Fibroblast of lung (primary cell): ENCODE data around the gene NSMF.

Source experiments
- EZH2 ChIP-seq: IDR thresholded peaks from 2 replicates; pipeline ENCODE4 v1.5.1; 2012; ENCODE audit warnings: low read length, control low read depth, mild to moderate bottlenecking; ENCODE audit errors: missing control alignments
- TF ChIP-seq, protein P1 (sequence below), 2 donors: IDR thresholded peaks in 1 of 2; conservative IDR thresholded peaks in 1 of 2; 1 replicate in 1 of 2; 2 replicates in 1 of 2; pipeline ENCODE4 v1.5.1; 2011 to 2012; ENCODE audit warnings: low read length in 2 of 2, control low read depth in 1 of 2, inconsistent platforms in 1 of 2, low read depth in 1 of 2, mild to moderate bottlenecking in 1 of 2

DNA sequence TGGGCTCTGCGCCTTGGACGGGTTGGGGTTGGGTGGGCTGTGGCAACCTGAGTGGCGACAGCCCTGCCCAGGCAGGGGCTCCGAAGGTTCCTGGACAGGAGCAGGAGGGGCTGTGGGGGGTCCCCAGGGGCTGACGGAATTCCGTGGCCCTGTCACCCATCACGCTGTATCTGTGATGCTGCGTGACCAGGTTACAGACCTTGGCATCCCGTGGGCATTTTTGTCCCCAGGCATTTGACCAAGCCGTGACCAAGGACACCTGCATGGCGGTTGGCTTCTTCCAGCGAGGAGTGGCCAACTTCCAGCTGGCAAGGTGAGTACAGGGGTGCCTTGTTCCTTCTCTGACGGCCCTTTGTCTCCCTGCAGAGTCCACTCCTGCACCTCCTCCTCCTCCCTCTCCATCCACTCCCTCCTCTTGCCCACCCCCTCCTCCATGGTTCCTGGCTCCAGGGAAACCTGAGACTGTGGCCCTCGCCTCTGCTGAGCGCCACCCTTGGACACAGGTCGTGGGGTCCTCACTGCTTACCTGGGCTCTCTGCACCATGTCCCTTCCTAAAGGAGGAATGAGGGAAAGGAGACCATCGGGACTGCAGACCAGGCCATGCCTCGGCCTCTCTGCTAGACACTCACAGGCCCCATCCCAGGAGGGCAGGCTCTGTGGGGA is 33.0 kb downstream of the NSMF start:
- no peak for TF ChIP-seq EZH2
- TF ChIP-seq, protein P1, sequence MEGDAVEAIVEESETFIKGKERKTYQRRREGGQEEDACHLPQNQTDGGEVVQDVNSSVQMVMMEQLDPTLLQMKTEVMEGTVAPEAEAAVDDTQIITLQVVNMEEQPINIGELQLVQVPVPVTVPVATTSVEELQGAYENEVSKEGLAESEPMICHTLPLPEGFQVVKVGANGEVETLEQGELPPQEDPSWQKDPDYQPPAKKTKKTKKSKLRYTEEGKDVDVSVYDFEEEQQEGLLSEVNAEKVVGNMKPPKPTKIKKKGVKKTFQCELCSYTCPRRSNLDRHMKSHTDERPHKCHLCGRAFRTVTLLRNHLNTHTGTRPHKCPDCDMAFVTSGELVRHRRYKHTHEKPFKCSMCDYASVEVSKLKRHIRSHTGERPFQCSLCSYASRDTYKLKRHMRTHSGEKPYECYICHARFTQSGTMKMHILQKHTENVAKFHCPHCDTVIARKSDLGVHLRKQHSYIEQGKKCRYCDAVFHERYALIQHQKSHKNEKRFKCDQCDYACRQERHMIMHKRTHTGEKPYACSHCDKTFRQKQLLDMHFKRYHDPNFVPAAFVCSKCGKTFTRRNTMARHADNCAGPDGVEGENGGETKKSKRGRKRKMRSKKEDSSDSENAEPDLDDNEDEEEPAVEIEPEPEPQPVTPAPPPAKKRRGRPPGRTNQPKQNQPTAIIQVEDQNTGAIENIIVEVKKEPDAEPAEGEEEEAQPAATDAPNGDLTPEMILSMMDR (conservative IDR thresholded peaks at IDR 0.05 in 1 of 2, IDR thresholded peaks at IDR 0.05 in 1 of 2; ENCODE audit: low read depth in 1 of 2, low read length in 2 of 2), result no peak
